HG03457 (cell line): ENCODE results near the gene NDOR1.
"Not testable (repeated sequence)": the region's sequence is repeated elsewhere in the genome, so short reads cannot be mapped to it uniquely, and the experiment has no call there.

Source experiments
- ATAC-seq: cut with Tn5 transposase; IDR thresholded peaks from one replicate; pipeline ENCODE4 v1.9.1; 2021; ENCODE audit warnings: moderate number of reproducible peaks; ENCODE audit not compliant: unreplicated experiment

Gene NDOR1

GRCh38 chr9:137229903-137230704 is 24.6 kb downstream of the NDOR1 start:
- ATAC-seq, result no peak

- ATAC-seq, result no peak
Observed at GRCh38 chr9:137230705-137231371, 25.3 kb downstream of the NDOR1 start, which contains the start of gene SLC34A3. TSS of gene SLC34A3 (plus strand) at chr9:137230901. CDS start at chr9:137231703, 802 bp downstream.

- ATAC-seq, result no peak
Observed at GRCh38 chr9:137231372-137232039, 26.0 kb downstream of the NDOR1 start.

DNA sequence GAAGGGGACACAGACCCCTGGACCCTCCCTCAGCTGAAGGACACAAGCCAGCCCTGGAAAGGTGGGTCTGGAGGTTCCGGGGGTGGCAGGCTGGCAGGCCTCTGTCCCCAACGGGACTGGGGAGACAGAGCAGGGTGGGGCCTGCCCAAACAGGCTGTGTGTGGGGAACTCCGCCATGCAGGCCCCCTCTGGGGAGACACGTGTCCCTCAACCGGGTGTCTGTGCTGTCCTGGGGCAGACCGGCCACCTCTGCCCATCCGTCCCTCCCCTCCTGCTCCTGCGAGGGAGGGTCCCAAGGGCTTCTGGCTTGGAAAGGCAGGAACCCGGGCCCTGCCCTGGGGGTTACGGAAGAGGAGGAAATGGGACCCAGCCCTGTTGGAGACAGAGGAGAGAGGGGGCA is 26.6 kb downstream of the NDOR1 start:
- no peak for ATAC-seq

- ATAC-seq, result no peak
Observed at GRCh38 chr9:137232510-137232909, 27.0 kb downstream of the NDOR1 start.

- ATAC-seq, result no peak
Observed at GRCh38 chr9:137233143-137233980, 27.9 kb downstream of the NDOR1 start.

GRCh38 chr9:137234055-137234697 is 28.7 kb downstream of the NDOR1 start:
- no peak for ATAC-seq

- no peak for ATAC-seq
Observed at GRCh38 chr9:137234758-137235423, 29.4 kb downstream of the NDOR1 start.

DNA sequence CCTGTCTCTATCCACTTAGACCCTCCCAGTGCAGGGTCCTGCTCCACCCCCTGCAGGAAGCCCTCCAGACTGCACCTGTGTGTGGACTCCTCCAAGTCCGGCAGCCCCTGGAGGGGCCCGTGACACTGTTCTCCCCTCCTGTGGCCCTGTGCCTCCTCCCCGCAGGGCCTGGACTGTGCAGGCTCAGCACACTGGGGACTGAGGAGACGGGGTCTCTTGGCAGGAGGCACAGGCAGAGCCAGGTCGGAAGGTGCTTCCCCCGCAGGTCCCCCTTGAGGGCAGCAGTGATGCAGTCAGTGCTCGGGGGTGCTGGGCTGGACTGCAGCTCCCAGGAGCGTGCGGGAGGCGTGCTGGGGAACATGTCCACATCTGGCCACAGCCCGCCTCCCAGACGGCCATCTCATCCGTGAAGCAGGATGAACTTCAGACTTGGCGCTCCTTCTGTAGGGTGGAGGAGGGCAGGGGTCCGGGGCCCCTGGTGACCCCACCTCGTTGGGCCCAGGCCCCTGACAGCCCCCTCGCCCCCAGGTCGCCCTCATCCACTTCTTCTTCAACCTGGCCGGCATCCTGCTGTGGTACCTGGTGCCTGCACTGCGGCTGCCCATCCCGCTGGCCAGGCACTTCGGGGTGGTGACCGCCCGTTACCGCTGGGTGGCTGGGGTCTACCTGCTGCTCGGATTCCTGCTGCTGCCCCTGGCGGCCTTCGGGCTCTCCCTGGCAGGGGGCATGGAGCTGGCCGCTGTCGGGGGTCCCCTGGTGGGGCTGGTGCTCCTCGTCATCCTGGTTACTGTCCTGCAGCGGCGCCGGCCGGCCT is 30.1 kb downstream of the NDOR1 start:
- no peak for ATAC-seq

DNA sequence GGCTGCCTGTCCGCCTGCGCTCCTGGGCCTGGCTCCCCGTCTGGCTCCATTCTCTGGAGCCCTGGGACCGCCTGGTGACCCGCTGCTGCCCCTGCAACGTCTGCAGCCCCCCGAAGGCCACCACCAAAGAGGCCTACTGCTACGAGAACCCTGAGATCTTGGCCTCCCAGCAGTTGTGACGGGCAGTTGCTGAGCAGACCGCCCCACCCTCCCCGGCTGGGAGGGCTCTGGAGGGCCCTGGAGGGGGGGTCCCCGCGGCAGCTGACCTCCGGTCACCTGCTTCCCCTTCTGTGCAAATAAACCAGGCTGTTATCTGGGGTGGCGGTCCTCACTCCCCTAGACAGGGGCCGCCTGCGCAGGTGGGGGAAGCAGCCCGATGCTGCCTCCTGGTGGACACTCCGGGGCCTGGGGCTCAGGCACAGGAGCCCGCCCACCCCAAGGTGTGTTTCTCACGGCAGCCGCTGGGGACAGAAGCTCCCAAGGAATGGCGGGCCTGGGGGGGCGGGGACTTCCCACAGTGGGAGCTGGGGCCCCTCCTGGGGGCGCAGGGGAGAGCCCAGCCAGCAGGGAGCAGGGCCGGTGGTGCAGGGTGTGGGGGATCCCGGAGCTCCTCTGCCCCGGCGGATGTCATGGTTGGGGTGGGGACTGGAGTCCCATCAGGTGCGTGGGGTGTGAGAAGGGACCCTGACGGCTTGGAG is 30.9 kb downstream of the NDOR1 start:
- ATAC-seq, result no peak

GRCh38 chr9:137236936-137237421 is 31.5 kb downstream of the NDOR1 start:
- ATAC-seq, result no peak

DNA sequence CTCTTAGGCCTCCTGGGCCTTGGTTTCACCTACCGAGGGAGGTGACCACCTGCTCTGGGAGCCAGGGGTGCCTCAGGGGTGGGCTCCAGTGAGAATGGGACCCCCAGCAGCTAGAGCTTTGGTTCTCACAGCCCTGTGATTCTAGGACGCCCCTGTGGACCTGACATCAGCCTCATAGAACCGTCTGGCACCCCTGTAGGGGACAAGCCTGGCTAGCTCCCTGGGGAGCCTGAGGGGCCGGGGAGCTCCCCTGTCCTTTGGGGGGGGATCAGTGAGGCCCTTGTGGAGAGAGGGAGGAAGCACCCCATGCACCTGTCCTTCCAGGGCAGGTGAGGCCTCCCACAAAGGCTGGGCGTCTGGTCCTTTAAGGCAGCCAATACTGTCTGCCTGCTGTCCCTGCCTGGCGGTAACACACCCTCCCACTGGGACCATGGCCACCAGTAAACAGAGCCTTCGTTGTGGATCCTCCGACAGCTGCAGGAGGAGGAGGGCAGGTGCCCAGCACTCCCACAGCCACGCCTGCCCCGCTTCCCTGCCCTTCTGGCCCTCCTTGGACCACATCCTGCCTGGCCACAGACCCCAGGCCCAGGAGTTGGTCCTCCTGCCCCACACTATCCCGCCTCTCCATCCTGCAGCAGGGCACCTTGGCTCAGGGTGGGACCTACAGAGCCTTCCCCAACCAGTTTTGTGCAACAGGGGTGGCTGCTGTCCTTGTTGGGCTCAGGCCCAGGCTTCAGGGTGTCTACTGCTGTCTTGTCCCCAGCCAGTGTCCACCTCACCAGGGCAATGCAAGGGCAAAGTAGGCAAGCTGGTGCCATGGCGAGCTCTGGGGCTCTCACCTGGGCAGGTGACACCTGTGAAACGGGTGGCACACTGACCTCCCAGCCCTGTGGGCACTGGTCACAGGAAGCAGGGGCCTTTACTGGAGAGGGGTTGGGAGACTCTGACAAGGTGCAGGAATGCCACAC is 32.5 kb downstream of the NDOR1 start:
- no peak for ATAC-seq

GRCh38 chr9:137239541-137240200 is 34.2 kb downstream of the NDOR1 start:
- ATAC-seq, result not testable (repeated sequence)

DNA sequence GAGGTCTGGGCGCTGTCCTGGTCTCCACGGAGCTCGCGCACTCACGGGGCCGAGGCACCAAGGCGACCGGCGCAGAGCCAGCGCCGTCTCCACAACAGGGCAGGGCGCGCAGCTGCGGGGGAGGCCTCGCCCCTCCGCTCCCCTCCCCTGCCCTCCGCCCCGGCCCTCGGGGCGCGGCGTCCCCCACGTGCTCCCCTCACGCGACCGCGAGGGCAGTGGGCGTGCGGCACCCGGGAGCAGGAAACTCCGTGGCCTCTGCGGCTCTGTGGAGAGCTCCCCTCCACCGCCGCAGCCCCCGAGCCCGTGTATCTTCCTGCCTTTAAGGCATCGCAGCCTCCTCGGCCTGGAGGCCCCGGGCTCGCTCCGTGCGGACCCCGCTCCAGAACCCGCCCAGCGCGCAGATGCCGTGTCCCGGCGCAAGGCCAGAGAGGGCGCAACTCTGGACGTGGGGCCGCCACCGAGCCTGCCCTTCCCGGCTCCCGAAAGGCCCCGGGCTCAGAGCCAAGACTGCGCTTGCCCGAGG is 34.9 kb downstream of the NDOR1 start:
- ATAC-seq, result peak; percentile 14

DNA sequence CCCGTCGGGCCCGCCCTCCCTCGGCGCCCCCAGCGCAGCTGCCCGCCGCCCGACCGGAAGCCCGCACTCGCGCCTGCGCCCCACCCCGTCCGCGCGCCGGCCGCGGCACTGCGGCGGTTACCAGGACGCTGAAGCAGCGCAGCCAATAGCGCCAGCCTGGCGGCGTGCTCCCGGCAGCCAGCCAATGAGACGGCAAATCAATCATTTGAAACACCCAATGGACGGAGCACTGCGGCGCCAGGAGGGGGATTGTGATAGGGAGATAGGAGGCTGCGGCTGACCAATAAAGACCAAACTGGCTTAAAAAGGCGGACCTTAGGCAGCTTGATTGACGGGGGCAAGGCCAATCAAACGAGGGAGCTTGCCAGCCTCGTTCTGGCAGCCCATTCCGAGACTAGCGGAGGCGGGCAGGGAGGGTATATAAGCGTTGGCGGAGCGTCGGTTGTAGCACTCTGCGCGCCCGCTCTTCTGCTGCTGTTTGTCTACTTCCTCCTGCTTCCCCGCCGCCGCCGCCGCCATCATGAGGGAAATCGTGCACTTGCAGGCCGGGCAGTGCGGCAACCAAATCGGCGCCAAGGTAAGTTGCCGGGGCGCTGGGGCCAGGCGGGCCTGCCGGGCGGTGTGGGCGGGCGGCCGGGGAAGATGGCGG is 35.5 kb downstream of the NDOR1 start, which contains the start of gene TUBB4B:
TSS of gene TUBB4B (plus strand) at position 447 of the 649 bp plus-strand sequence. CDS start at position 521, 74 bp downstream.
- peak; percentile 58 for ATAC-seq
